ENCODE measurements around the gene CCDC149.

Gene CCDC149

DNA sequence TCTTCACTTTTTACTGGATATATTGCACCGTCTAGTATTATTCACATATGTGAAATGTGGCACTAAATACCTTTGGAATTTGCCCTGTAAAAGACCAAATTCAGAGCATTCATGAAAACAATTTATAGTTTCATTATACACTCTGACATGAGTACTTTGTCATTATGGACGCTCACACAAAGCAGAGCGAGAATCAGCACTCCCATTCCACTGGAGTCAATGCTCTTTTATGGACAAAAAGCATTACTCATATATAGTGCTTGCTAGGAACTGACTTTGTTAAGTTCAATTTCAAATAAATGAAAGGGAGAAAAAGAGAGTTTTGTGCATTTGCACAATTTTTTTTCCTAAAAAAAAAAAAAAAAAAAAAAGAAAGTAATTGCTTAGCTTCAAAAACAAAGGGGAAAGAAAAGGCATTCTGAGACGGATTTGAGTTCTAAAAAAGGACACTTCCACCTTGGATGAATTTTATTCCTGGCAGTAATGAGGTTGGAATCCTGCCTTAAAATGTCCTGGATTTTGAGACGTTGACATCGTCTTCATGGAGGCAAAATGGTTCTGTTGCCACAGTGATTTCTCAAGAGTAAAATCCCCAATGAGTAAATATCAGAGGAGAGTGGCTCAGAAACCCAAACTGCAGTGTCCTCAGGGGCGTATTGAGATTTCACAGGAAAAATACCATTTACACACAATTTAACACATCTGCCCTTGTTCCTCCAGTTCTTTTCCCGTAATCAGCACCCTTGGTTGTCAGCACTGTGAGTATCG lies 34.8 kb downstream of the CCDC149 start:
- no peak for DNase-seq

DNA sequence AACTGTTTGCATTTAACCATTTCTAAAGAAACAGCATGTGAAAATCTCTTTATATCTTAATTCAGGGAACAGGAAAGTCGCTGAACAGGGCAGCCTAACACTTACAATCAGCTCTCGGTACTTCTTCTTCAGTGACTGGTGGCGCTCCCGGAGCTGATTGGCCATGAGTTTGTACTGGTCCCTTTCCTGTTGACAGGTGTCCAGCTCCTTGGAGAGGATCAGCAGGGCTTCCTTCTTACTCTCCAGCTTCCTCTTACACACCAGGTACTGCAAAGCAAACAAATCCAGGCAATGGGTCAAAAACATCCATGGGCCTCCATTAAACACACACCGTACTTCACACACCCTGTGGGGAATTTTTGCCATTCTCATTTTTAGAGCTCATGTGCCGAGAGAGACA lies 36.4 kb downstream of the CCDC149 start:
- no peak for DNase-seq

GRCh38 chr4:24872720-24873119 lies 40.1 kb downstream of the CCDC149 start:
- DNase-seq: no peak

- no peak for DNase-seq
Measured at GRCh38 chr4:24871210-24871609, 41.6 kb downstream of the CCDC149 start.

DNA sequence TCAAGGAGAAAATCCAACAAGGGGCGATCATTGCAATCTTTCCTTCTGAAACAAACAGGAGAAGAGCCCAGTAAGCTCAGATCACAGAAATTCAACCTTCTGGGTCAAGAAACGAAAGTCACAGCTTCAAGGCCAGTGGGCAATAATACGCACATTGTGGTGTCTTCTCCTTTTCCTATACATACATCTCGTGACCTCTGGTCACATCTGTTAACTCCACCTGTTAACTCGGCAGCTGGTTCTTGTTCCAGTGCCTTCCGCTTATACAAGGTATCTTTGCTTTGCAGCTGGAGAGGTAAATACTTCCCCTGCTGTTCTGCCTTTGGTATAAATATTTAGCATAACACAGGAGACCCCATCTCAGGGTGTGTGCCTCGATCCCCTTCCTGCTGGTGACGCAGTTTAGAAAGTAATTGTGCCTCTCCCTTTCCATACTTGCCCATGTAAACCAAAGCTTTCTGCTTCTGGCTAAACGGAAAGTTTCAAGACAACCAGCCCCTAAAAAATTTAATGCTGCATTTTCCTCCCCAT lies 45.0 kb downstream of the CCDC149 start:
- no peak for DNase-seq

GRCh38 chr4:24867251-24867650 lies 45.6 kb downstream of the CCDC149 start:
- no peak for DNase-seq

DNA sequence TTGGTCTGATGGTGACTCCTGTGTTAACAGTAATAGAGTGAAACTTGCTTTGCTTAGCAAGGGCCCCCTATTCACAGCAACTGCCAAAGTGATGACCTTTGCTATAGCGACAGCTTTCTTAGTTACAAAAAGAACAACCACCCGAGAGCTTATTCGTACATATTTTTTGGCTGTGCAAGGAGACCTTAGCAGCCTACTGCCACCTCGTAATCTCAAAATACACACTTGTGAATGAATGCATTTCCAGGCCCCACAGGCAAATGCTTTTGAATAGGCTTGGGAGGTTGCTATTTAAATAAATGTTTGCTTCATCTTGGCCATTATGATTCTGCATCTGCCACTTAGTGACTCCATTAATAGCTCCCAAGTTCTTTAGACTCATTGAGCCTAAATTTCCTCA lies 47.4 kb downstream of the CCDC149 start:
- DNase-seq: no peak

- DNase-seq: no peak
Measured at GRCh38 chr4:24863799-24864198, 49.0 kb downstream of the CCDC149 start.

DNA sequence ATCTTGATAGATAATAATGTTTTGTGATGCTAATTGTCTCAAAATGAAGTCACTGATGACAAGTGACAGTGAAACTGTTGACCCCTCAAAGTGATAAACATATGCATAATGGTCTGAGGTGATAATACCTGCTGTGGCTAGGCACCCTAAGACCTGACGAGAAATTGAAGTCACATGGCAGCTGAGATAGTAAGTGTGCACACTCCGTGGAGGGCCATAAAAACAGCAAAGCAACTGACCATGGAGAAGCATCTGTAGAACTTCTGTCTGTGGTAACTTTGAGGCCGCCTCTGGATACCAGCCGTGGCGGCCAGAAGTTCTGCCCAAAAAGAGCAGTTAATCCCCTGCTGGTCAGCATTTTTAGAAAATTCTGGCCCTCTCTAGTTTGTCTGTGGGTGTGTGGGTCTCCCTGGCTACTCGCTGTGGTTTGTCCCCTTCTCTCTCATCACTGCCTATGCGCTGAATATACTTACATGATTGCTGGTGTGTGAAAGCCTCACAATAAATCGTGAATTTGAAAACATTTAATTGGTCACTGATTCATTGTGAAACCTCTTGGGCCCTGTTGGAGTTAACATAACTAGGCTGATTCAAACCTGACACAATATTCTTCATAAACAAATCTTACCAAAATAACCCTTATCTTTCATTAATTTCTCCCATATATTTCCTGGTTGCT lies 50.6 kb downstream of the CCDC149 start:
- DNase-seq: no peak

- no peak for DNase-seq
Measured at GRCh38 chr4:24858550-24858949, 54.3 kb downstream of the CCDC149 start.

DNA sequence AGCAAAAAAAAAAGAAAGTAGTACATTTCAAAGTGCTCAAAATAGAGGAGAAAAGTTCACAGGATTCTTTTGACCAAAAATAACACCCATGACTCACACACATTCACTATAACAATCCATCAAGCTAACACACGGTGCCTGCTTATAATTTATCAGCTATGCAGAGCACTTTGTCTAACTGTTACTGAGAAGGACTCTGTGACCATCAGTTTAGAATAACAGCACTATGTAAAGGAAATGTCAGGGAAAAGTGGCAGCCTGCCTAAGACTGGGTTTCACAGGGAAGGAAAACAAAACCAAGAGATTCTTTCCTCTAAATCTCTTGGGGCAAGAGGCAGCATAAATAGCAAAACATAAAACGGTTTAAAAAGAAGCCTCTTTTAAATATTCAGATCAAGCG lies 54.8 kb downstream of the CCDC149 start:
- no peak for DNase-seq

DNA sequence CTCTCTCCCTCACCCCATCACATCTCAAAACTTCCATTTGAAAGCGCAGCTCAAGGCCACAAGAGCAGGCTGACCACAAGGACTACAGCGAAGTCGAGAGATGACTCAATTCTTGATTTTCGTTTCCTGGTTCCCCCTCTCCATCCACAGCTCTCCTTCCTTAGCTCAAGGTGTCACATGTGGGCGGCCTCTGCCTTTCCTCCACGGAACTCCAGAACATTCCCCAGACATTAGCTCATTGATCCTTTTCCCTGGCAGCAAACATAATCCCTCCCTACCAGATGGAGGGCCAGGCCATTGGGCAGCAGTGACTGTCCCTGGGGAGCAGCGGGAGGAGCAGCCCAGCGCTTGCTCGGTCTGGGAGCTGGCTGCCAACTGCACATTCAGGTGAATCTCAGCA lies 56.3 kb downstream of the CCDC149 start:
- no peak for DNase-seq

DNA sequence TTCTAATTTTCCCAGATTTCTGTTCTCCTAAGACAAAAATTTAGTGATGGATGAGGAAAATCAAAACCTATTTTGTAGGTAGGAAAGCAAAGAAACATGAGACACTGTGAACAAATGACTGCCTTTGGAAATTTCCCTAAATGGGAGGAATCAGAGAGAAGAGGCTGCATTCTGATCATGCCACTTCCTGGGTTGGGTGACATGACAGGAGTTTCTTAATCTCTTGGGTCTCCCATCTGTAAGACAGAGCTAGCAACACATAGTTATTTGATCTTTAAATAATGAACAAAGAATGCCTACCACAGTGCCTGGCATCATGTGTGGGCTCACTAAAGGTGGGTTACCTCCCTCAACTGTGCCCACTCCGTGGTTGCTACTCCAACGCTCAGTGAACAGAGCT lies 57.1 kb downstream of the CCDC149 start:
- DNase-seq: no peak

DNA sequence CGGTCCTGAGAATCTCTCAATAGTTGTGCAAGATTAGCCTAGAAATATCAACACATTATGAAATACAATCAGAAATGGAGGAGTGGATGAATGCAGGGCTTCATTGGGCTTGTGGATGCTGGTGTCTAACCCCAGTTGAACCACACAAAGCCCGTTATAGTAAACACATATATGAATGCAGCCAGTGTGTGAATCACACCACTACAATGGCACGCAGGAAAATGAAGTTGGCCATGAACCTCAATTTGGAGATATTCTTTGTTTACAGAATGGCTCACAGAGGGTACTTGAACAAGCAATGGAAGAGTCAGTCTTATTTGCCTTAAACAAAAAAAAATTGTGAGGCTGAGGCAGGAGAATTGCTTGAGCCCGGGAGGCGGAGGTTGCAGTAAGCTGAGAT lies 59.7 kb downstream of the CCDC149 start:
- DNase-seq: no peak

DNA sequence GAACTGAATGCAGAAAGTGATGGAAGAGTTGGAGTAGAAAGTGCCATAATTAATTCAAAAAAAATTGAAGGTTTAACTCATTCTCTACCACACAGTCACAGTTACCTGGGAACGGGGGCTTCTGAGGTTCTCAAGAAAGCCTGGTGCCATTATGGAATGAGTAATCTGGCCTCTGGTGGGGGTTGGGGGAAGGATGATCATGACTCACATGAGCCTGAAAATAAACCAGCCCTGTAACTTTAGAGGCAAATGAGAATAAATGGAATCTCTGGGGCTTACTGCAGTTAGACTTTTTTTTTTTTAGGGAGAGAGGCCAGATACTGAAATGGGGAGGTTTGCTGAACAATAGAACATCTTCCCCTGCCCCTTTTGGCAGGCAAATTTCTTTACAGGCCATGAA lies 62.2 kb downstream of the CCDC149 start:
- DNase-seq: no peak

DNA sequence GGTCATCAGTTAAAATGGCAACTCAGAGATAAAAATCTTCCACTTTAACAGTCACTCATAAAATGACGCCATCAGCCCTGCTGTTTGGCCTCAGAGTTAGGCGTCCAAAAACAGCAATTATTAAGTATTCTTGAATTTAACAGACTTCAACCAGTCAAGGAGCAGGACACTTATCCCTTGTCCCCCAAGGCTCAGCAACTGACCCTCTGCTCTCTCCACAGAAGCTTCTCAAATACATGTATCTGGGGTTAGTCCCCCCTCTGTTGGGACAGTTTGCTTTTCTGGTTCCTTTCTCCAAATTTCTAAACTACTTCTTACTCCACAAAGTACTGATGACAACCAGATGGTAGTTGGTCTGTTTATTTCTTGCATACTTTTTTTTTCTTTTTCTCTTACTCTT lies 63.1 kb downstream of the CCDC149 start:
- DNase-seq: no peak

DNA sequence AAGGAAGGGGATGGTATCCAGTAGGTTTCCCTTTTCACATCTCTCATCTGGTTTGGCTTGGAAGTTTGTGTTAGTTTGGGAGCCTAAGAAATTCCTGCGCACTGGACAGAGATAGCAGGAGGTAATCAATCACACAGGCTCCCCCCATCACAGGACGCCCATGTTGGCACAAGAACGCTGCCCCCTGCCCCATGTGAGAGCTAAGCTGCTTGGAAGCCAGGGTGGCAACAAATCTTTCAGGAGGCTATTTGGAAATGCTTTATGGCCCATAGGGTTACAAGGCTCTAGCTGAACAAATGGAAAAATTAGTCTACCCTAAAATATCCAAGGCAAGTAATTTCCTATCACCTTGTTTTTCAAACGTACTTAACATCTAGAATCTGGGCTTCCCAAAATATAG lies 63.5 kb downstream of the CCDC149 start:
- DNase-seq: no peak

DNA sequence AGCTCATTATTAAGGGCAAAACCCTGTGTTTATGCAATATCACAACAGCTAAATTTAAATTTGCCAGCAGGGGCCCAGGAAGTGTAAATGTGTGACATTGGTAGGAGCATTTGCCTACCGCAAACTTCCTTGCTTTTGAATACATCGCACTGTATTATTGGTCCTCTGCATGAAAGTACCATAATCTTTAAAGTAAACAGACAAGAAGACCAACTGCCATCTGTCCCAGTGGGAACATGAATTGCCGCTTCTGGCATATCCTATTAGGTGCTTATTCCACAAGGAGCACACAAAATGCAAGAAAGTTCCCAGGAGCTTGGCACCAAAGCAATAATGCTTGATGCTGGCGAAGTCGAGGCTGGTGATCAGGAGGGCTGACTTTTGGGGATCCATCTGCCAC lies 66.1 kb downstream of the CCDC149 start:
- DNase-seq: no peak

DNA sequence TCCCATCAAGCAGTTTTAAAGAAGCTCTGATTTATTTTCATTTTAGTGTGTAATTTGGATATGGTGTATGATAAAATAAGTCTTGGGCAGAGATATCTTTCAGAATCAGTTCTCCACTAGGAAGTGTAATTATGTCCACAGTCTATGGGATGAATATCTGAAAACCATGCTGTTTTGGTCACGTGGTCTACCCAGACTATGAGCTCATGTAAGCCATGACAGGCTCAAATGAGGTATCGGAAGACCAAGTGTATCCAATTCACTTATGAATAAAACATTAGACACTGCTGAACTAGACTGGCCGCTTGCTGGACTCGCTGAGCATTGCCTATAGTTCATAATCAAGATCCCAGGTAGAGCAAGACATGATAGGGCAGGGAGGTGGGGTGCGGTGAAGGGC lies 66.9 kb downstream of the CCDC149 start:
- no peak for DNase-seq

GRCh38 chr4:24845132-24845531 lies 67.7 kb downstream of the CCDC149 start:
- no peak for DNase-seq

GRCh38 chr4:24843096-24843495 lies 69.7 kb downstream of the CCDC149 start:
- DNase-seq: no peak

DNA sequence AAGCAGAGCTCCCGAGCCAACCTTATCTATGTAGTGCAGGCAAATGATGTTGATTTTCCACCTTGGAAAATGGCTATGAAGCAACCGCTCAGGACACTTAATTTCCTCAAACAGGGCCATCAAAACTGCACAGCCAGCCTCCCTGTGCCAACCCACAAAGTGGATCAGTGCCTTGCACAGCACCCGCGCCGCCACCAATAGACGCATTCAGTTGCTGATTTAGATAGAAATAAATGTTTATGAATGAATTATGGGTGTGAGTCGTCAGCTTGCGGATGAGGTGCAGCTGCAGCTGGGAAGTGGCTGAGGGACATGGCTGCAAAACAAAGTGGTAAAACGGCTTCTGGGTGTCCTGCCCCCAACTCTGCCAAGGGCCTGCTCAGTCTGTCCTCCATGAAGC lies 70.5 kb downstream of the CCDC149 start:
- DNase-seq: no peak

GRCh38 chr4:24840826-24841543 lies 71.9 kb downstream of the CCDC149 start:
- DNase-seq: no peak

- no peak for DNase-seq
Measured at GRCh38 chr4:24840362-24840761, 72.5 kb downstream of the CCDC149 start.

Measured in NCI-H510A (cell line).